GM18498 (cell line): ENCODE data around the gene WNT5B.

Source experiments
- ATAC-seq: cut with Tn5 transposase; IDR thresholded peaks from one replicate; pipeline ENCODE4 v1.9.1; 2021; ENCODE audit warnings: mild to moderate bottlenecking, moderate library complexity; ENCODE audit not compliant: unreplicated experiment

The WNT5B gene

DNA sequence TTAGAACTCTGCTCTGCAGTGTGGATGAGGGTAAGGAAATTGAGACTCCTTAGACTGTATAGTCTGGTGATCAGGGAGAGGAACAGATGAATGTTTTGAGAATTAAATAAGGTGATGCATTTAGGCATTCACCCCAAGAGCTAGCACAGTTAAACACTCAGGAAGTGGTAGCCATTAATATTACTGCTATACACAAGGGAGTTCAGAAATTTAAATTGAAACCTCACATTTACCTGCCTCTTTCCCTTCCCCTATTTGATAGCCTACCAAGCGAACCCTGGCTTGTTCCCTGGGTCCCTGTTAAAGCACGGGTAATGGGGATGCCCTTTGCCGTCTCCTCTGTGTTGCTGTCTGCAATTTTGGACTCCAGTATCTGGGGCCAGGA is 18.2 kb downstream of the WNT5B start:
- no peak for ATAC-seq

GRCh38 chr12:1650260-1650977 is 21.4 kb downstream of the WNT5B start:
- no peak for ATAC-seq

GRCh38 chr12:1650978-1651361 is 21.9 kb downstream of the WNT5B start:
- ATAC-seq = no peak

DNA sequence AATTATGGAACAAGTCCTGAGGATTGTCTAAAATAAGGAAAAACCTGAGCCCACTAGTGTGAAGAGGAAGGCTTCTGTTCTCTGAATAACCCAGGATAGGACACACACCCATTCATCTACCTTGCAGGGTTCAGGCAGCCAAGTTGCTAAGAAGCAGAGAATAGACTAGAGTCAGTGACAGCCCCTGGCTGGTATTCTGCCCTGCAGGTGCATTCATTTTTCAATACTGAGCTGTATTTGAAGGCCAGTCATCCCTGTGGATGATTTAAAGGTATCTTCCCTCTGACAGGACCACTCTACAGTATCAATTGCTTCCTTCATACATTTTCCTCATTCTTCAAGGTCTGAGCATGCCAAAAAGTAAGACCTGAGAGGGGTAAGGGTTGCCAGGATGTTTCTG is 22.9 kb downstream of the WNT5B start:
- no peak for ATAC-seq

DNA sequence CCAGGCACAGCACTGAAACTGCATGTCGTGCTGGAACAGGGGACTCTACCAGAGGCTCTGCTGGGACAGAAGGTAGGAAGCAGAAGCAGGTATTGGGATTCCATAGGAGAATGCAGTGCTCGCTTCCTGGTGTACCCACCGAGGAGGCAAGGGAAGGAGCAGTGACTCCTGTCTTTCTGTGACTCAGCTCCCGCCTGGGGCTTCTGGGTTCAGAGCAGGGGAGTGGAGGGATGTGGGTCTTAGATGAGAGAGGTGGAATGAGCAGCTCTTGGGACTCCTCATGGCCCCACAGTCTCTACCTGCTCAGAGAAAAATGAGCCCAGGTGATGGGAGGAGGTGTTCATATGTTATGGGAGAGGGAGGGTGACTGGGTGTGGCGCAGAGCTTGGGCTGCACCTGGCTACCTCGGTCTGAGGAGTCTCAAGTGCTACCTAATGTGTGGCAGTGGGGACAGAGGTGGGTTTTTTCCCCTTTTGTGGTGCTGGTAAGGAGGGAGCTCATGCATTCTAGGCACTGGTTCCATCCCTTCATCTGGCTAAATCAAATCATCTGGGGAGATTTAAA is 26.3 kb downstream of the WNT5B start:
- ATAC-seq = no peak

DNA sequence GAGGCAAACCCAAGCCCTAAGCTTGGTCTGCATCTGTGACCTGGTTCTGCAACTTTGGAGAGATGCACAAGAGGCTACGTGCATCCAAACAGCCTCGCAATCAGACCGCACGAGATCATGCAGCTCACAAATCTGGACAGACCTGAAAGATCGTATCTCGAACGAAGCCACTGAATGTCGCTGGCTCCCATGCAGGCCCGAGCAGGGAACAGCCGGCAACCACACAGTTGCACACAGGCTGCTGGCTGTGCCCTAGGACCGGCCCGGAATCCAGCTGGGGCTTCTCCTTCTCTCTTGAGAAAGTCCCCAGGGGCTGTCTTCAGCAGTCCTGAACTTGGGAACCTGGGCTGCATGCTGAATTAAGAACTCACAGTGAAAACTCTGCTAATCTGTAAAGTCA is 27.9 kb downstream of the WNT5B start:
- ATAC-seq = no peak

- no peak for ATAC-seq
These were observed 28.7 kb downstream of the WNT5B start for GRCh38 chr12:1657688-1658087.

DNA sequence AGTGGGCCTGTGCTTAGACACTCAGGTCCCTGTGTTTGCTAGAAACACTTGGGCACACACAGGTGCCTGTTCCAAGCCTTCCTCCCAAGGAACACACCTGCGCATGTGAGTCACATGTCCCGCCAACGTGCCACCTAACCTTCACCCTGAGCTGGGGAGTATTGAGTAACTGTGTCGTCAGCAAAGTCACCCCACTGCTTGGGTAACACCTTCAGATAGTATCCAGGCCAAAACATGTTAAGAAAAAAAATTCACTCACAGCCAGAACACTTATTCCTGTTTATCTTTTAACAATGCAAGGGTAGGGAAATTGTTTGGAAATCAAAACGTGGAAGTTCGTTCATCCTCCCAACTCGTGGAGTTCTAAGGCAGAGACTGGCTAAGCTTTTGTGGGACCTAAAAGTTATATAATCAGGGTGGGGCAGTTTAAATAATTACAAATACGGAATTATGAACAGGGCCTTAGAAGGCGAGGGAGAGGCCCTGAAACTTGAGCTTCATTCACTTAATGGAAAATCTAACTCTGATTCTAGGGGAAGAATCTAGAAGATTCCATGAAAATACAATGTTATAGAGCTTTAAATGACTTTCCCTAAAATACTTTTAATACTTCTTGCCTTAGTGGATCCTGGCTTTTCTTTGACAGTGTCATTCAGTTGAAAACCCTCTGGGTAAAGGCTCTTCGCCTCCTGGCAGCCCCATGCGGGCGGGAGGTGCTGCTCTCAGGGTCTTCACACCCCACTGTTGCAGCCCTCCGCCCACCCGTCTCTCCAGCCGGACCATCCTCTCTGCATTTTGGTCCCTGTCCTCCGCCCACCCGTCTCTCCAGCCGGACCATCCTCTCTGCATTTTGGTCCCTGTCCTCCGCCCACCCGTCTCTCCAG is 31.5 kb downstream of the WNT5B start:
- ATAC-seq = no peak

DNA sequence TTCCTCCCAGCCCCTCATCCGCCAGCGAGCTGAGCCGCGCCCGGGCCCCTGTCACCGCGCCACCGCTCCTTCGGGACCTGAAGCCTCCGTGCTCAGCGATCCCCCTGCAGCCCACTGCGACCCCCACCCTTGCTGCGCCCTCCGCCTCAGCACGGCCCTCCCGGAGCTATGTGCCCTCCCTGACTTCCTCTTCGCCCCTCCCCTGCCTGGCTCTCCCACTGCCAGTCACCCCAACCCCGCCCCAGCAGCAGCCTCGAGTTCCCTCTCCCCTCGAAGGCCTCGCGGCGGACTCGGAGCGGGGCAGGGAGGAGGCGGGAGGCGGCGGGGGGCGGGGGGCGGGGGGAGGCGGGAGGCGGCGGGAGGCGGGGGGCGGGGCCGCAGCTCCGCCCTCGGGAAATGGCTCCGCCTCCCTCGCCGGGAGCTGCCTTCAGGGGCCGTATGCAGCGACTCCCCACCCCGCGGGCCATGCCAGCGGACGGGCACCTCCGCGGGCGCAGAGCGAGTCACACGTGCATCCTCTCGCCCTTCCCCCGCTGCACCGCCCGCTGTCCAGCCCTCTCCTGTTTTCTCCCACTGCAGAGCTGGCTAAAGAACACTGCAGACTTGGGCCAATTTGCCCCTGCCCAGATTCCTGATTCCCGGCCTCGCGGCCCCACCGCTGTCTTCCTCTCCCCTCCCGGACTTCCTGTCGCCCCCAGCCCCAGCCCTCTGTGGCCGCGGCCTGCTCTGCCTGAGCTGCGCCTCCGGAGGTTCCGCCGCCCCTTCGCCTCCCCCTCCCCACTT is 32.7 kb downstream of the WNT5B start:
- ATAC-seq = peak; percentile 83

GRCh38 chr12:1662761-1663439 is 33.9 kb downstream of the WNT5B start:
- ATAC-seq = no peak

DNA sequence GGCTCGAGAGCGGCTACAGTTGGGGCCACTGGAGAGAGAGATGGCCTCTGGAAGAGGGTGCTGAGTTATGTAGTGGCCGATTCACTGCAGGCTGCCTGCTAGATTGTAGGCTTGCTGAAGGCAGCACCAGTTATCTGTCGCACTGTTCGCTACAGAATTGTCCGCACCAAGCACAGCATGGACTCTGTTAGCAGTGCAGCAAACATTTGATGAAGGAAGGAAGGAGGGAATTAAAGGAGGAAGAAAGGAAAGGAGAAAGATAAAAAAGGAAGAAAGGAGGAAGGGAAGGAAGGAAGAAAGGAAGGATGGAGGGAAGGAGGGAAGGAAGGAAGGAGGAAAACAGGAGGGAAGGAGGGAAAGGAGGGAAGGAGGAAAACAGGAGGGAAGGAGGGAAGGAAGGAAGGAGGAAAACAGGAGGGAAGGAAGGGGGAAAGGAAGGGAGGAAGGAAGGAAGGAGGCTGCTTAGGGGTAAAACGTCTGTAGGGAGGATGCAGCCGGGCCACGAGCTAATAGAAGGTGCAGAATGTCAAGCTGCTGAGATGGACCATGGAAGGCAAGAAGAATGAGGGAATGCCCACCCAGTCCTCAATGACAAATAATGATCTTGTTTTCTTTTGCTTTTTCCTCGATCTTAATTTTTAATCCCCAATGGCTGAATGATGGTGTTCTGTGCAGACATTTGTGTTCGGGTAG is 34.6 kb downstream of the WNT5B start:
- ATAC-seq = no peak

DNA sequence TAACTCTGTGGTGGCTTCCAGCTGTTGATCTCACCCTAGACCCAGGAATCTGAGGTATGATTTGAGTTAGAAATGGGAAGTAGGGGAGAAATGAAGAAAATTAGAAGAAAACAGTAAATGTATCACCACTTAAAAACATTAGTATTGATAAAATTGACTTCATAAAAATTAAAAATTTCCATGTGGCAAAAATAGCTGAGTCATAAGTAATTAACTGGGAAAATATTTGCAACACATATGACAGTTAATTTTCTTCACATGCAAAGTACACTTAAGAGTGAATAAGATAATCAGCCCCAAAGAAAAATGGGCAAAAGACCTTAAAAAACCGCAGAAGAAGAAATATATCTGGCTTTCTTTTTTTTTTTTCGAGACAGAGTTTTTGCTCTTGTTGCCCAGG is 36.3 kb downstream of the WNT5B start:
- ATAC-seq = no peak

- ATAC-seq = no peak
These were observed 37.2 kb downstream of the WNT5B start for GRCh38 chr12:1666215-1666614.

DNA sequence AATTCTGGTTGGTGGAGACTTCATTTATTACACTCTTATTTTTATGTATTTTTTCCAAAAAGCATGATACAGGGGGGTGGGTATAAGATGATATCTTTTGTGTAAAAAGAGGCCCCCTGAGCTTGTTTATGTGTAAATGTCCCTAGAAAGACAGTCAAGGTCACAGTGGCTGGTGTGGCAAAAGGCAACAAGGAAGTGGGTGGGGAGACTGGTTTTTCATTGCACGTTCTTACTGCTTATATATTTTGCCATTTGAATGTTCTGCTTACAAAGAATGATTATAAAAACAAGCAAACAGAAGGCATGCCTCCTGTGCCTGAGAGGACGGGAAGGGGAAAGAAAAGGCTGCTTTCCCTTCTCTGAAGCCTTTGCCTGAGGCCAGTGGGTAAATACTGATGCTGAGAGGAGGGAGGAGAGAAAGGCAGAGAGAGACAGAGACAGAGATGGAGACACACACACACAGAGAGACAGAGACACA is 37.7 kb downstream of the WNT5B start:
- ATAC-seq = no peak

- no peak for ATAC-seq
These were observed 40.0 kb downstream of the WNT5B start for GRCh38 chr12:1668833-1669543.

GRCh38 chr12:1670358-1671268 is 41.6 kb downstream of the WNT5B start:
- ATAC-seq = no peak

GRCh38 chr12:1676043-1676442 is 47.0 kb downstream of the WNT5B start:
- no peak for ATAC-seq

DNA sequence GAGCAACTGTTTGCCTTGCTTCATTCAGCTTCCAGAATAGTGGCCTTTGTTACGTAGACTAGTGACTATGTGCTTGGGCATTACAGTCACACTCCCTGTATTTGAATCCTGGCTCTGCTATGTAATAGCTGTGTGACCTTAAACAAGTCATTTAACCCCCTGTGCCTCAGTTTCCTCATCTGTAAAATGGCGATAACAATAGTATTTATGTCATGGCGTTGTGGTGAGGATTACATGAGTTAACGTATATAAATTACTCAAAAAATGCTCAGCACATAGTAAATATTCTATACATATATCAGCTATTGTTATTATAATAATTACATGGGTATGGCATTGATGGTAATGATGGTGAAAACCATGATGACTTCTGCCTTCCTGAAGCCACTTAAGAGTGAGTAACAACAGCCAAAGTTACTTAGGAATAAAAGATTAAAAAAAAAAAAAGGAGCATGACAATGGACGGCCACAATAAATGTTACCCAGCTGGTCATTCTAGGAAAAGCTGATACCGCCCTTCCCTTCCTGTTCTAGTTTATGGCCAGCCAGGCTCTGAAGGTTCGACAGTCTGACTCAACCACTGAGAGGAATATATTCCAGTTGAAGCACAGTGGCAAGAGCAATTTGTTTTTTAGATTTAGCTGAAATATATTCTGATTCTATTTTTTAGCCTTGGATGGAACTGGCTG is 51.9 kb downstream of the WNT5B start:
- no peak for ATAC-seq
